Smooth muscle cell (in vitro differentiated cells): Measurements from ENCODE around the gene IRX5. TPM values are rescaled to one million over a fixed set of nuclear protein-coding genes. Genes with fewer than 3 reads are reported as not detected.

Source experiments
- DNase-seq: peaks from one replicate; lab custom pipeline; 2025; ENCODE audit not compliant: unreplicated experiment; lab: John Stamatoyannopoulos, UW
- H2AFZ ChIP-seq: fragments of 200-600 bp; sonication (generic); 2 replicates; pipeline ENCODE4 v1.6.0; 2016; ENCODE audit warnings: antibody characterized with exemption, low read depth, mild to moderate bottlenecking
- H3F3A ChIP-seq: fragments of 200-600 bp; sonication (generic); 2 replicates; pipeline ENCODE4 v1.6.0; 2017; ENCODE audit warnings: antibody characterized with exemption, low read depth
- H3K27ac ChIP-seq: fragments of 200-600 bp; sonication (generic); 2 replicates; pipeline ENCODE4 v1.5.1; 2016; ENCODE audit warnings: low read depth, mild to moderate bottlenecking
- H3K27me3 ChIP-seq: fragments of 200-600 bp; sonication (generic); 2 replicates; pipeline ENCODE4 v1.6.1; 2016; ENCODE audit warnings: low read depth, mild to moderate bottlenecking
- H3K36me3 ChIP-seq: fragments of 200-600 bp; sonication (generic); 2 replicates; pipeline ENCODE4 v1.5.1; 2016; ENCODE audit warnings: low read depth
- H3K4me1 ChIP-seq: fragments of 200-600 bp; sonication (generic); 2 replicates; pipeline ENCODE4 v1.5.1; 2016; ENCODE audit warnings: low read depth
- H3K4me2 ChIP-seq: fragments of 200-600 bp; sonication (generic); 2 replicates; pipeline ENCODE4 v1.6.0; 2016; ENCODE audit warnings: mild to moderate bottlenecking
- H3K4me3 ChIP-seq: fragments of 200-600 bp; sonication (generic); 2 replicates; pipeline ENCODE4 v1.5.1; 2016; ENCODE audit warnings: mild to moderate bottlenecking
- H3K79me2 ChIP-seq: fragments of 200-600 bp; sonication (generic); 2 replicates; pipeline ENCODE4 v1.6.0; 2016; ENCODE audit warnings: low read depth, mild to moderate bottlenecking
- H3K9ac ChIP-seq: fragments of 200-600 bp; sonication (generic); 2 replicates; pipeline ENCODE4 v1.6.0; 2016; ENCODE audit warnings: low read depth
- H3K9me3 ChIP-seq: fragments of 200-600 bp; sonication (generic); replicated peaks from 2 replicates; pipeline ENCODE4 v1.5.1; 2016; ENCODE audit warnings: low read depth
- H4K20me1 ChIP-seq: fragments of 200-600 bp; sonication (generic); 2 replicates; pipeline ENCODE4 v1.6.0; 2016; ENCODE audit warnings: low read depth
- CTCF ChIP-seq: fragments of 200-600 bp; sonication (generic); IDR thresholded peaks from 2 replicates; pipeline ENCODE4 v1.5.1; 2017; ENCODE audit warnings: borderline replicate concordance, mild to moderate bottlenecking, antibody characterized with exemption; ENCODE audit not compliant: insufficient read depth, poor library complexity, severe bottlenecking
- WGBS: methylation state at CpG from one replicate; pipeline ENCODE4 v1.1.7; 2016; ENCODE audit warnings: low lambda C conversion rate; 5-methylcytosine and 5-hydroxymethylcytosine counted together
- polyA plus RNA-seq: library from polyadenylated mRNA; unstranded; fragments of >200 nt; fragmentation: Nextera tagmentation; extraction: Ambion mirVana; gene quantifications from 2 replicates; pipeline ENCODE4 v1.2.1, GENCODE V29; 2016
- total RNA-seq: library from RNA; depleted of rRNA; stranded (reverse); fragments of >200 nt; gene quantifications from 2 replicates; pipeline ENCODE4 v1.2.3, GENCODE V29; 2014

Gene IRX5
- total and polyA plus RNA-seq, 2 experiments from 2014 or later = 1.5 to 2.7 TPM

GRCh38 chr16:54933281-54934011 lies 2.8 kb downstream of the IRX5 start:
- H3K79me2 ChIP-seq = no peaks in the 10 kb centered on the region

GRCh38 chr16:54934481-54935265 lies 4.0 kb downstream of the IRX5 start:
- Histone ChIP-seq H3K4me1 (peaks cover 53% of the 10 kb centered on the region), H4K20me1 (peaks cover 65% of the 10 kb centered on the region), H3K27ac (no peak overlapping the region), H3K4me3 (peak overlapping the region; percentile 58), H3K79me2 (no peaks in the 10 kb centered on the region), H3K27me3 (peaks cover 85% of the 10 kb centered on the region), H3K9me3 (no peaks in the 10 kb centered on the region), H3K36me3 (no peaks in the 10 kb centered on the region), H3F3A (no peaks in the 10 kb centered on the region), H2AFZ (no peak overlapping the region), H3K9ac (no peak overlapping the region), H3K4me2 (no peak overlapping the region)
- DNase-seq = no peak
- WGBS = 7% methylated on average over 29 of the region's 30 CpGs
- peak; percentile 23 for TF ChIP-seq CTCF

More at GRCh38 chr16:54933281-54934011, 2.8 kb downstream of the IRX5 start:
- Histone ChIP-seq H2AFZ (no peak overlapping the region), H3K27ac (no peak overlapping the region), H3K4me3 (peak overlapping the region; percentile 58), H3F3A (no peaks in the 10 kb centered on the region), H3K9me3 (no peaks in the 10 kb centered on the region), H3K4me2 (peak overlapping the region; percentile 73), H3K4me1 (peaks cover 52% of the 10 kb centered on the region), H3K9ac (no peak overlapping the region), H3K27me3 (peaks cover 73% of the 10 kb centered on the region), H4K20me1 (peaks cover 63% of the 10 kb centered on the region), H3K36me3 (no peaks in the 10 kb centered on the region)
- no peak for TF ChIP-seq CTCF
- no peak for DNase-seq
- WGBS = 5% methylated on average over 65 of the region's 68 CpGs

GRCh38 chr16:54935266-54935968 lies 4.8 kb downstream of the IRX5 start:
- peaks cover 65% of the 10 kb centered on the region for H4K20me1 ChIP-seq
- peaks cover 48% of the 10 kb centered on the region for H3K4me1 ChIP-seq
- H3K27me3 ChIP-seq = peaks cover 92% of the 10 kb centered on the region
- no peak overlapping the region for H2AFZ ChIP-seq
- no peak overlapping the region for H3K27ac ChIP-seq
- H3K4me3 ChIP-seq = peak overlapping the region; percentile 43
- TF ChIP-seq CTCF = no peak
- no peaks in the 10 kb centered on the region for H3K9me3 ChIP-seq
- no peak overlapping the region for H3K4me2 ChIP-seq
- no peaks in the 10 kb centered on the region for H3K36me3 ChIP-seq
- no peaks in the 10 kb centered on the region for H3F3A ChIP-seq
- DNase-seq = no peak
- no peak overlapping the region for H3K9ac ChIP-seq
- no peaks in the 10 kb centered on the region for H3K79me2 ChIP-seq
- WGBS = 6% methylated on average over 28 of the region's 28 CpGs
